ENCODE measurements around the gene ARID5A.

GRCh38 chr2:96505231-96505889, 31.2 kb upstream of the ARID5A start, which contains the start of gene NEURL3:
- no peak for TF ChIP-seq CTCF (conservative IDR thresholded peaks at IDR 0.05; ENCODE audit: low read depth, low read length)
- no peak for TF ChIP-seq EZH2 (IDR thresholded peaks at IDR 0.05; ENCODE audit: borderline replicate concordance, low read depth, low read length, poor library complexity, severe bottlenecking)
